ENCODE measurements around the gene EZH2.

EZH2 gene

DNA sequence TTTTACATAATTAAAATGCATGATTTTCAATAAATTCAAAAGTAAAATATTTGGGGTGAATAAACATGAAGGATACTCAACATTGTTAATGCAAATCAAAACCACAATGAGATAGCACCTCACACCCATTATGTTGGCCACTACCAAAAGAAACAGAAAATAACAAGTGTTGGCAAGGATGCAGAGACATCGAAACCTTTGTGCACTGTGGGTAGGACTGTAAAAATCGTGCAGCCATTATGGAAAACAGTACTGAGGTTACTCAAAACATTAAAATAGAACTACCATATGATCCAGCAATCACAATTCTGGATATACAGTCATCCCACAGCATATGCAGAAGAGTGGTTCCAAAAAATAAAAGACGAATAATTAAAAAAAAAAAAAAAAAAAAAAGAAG is 13.1 kb downstream of the EZH2 start:
- DNase-seq (ENCODE audit: insufficient read length) (no peak), FAIRE-seq (no peak)
- TF ChIP-seq TAF1 (IDR thresholded peaks at IDR 0.05; ENCODE audit: borderline replicate concordance, low read depth, low read length) = no peak
- TF ChIP-seq POLR2A (IDR thresholded peaks at IDR 0.05; ENCODE audit: low read depth, low read length) = no peak
- TF ChIP-seq POLR2AphosphoS5 (IDR thresholded peaks at IDR 0.05; ENCODE audit: low read depth, low read length) = no peak

DNA sequence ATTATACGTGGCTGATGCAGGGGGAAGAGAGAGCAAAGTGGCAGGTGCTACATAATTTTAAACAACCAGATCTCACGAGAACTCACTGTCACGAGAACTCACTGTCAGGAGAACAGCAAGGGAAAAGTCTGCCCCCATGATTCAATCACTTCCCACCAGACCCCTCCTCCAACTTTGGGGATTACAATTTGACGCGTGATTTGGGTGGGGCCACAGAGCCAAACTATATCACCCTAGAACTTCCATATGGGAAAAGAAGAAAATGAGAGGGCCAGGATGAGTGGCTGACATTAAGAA is 15.8 kb downstream of the EZH2 start:
- TF ChIP-seq POLR2AphosphoS5 (IDR thresholded peaks at IDR 0.05; ENCODE audit: low read depth, low read length) (no peak), TAF1 (IDR thresholded peaks at IDR 0.05; ENCODE audit: borderline replicate concordance, low read depth, low read length) (no peak), POLR2A (IDR thresholded peaks at IDR 0.05; ENCODE audit: low read depth, low read length) (no peak)
- DNase-seq (ENCODE audit: insufficient read length) (no peak), FAIRE-seq (no peak)

DNA sequence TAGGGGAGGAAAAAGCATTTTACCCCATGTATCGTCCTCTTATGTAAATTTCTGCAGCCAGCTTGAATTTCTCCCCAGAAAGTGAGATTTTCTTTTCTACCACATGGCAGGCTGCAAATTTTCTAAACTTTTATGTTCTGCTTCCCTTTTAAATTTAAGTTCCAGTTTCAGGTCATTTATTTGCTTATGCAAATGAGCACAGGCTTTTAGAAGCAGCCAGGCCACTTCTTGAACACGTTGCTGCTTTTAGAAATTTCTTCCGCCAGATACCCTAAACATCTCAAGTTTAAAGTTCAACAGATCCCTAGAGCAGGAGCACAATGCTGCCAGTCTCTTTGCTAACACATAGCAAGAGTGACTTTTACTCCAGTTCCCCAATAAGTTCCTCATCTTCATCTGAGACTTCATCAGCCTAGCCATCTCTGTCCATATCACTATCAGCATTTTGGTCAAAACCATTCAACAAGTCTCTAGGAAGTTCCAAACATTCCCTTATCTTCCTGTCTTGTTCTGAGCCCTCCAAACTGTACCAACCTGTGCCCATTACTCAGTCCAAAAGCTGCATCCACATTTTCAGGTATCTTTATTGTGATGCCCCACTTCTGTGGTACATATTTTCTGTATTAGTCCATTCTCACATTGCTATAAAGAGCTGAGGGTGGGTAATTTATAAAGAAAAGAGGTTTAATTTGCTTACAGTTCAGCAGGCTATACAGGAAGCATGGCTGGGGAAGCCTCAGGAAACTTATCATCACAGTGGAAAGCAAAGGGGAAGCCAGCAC is 16.3 kb downstream of the EZH2 start:
- TF ChIP-seq POLR2AphosphoS5 (IDR thresholded peaks at IDR 0.05; ENCODE audit: low read depth, low read length) (no peak), POLR2A (IDR thresholded peaks at IDR 0.05; ENCODE audit: low read depth, low read length) (no peak), TAF1 (IDR thresholded peaks at IDR 0.05; ENCODE audit: borderline replicate concordance, low read depth, low read length) (no peak)
- no peak for FAIRE-seq
- no peak for DNase-seq (ENCODE audit: insufficient read length)

DNA sequence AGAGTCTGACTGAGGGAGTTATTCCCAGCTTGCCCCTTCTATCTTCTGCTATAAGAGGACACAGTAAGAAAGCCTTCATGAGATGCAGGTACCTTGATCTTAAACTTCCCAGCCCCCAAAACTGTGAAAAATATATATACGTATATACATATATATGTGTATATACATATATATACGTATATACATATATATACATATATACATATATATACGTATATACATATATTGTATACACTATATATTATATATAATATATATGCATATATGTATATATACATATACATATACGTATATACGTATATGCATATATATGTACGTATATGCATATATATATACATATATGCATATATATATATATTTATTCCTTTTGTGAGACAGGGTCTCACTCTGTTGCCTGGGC is 17.7 kb downstream of the EZH2 start:
- DNase-seq (ENCODE audit: insufficient read length) = no peak
- FAIRE-seq = no peak

DNA sequence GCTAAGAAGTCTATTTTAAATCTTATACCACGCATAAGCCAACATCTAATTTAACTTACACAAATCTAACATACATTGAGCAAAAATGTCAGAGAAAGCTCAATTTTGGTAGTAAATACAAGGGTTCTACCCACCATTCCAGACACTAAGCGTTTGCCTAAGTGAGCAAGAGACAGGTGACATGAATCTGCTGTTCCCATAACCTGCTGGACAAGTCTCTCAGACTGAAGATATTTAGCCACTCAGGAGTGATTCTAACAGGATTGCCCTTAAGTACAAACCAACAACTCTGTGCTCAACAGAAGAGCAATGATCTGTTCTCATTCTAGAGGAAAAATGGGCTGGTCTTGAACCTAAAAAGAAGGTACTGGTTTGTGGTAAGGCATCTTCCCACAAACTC is 18.8 kb downstream of the EZH2 start:
- TF ChIP-seq POLR2AphosphoS5 (IDR thresholded peaks at IDR 0.05; ENCODE audit: low read depth, low read length) (no peak), TAF1 (IDR thresholded peaks at IDR 0.05; ENCODE audit: borderline replicate concordance, low read depth, low read length) (no peak), POLR2A (IDR thresholded peaks at IDR 0.05; ENCODE audit: low read depth, low read length) (no peak)
- FAIRE-seq (no peak), DNase-seq (ENCODE audit: insufficient read length) (no peak)

More for the DNA sequence above, 17.7 kb downstream of the EZH2 start:
- TF ChIP-seq POLR2A (IDR thresholded peaks at IDR 0.05; ENCODE audit: low read depth, low read length) (no peak), TAF1 (IDR thresholded peaks at IDR 0.05; ENCODE audit: borderline replicate concordance, low read depth, low read length) (no peak), POLR2AphosphoS5 (IDR thresholded peaks at IDR 0.05; ENCODE audit: low read depth, low read length) (no peak)

DNA sequence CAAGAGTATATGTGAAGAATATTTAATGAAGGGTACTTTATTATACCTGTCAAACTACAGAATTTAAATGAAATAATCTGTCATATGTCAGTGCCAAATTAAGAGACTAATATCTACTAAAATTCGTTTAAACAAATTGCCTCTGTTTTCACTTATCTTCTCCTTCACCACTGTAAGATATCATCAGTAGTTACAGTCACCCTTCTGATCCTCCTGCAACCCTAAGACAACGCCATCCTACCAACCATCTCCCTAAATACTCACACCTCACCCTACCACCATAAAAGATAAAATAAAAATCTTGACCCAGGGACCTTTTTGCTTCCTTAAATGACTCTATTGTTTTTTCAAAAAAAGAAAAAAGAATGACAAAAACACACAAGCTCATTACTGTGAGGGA is 20.8 kb downstream of the EZH2 start:
- no peak for FAIRE-seq
- no peak for DNase-seq (ENCODE audit: insufficient read length)
- TF ChIP-seq POLR2A (IDR thresholded peaks at IDR 0.05; ENCODE audit: low read depth, low read length) (no peak), POLR2AphosphoS5 (IDR thresholded peaks at IDR 0.05; ENCODE audit: low read depth, low read length) (no peak), TAF1 (IDR thresholded peaks at IDR 0.05; ENCODE audit: borderline replicate concordance, low read depth, low read length) (no peak)

DNA sequence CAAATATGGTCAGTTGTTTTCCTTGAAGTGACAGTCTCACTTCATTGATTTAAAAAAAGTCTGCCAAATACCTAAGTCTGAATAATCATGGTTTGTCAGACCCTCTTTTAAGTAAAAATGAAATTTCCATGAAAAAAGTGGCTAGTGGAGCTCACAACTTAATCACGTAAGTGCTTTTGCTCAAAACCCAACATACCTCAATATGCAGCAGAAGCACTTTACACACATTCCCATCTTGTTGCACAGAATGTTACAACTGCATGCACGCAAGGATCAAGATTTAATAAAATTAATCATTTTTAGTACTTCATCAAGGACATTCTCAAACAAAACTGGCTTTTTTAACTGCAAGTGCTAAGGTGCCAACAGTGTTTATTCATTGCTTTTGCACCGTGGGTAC is 21.6 kb downstream of the EZH2 start:
- no peak for TF ChIP-seq POLR2AphosphoS5 (IDR thresholded peaks at IDR 0.05; ENCODE audit: low read depth, low read length)
- no peak for TF ChIP-seq TAF1 (IDR thresholded peaks at IDR 0.05; ENCODE audit: borderline replicate concordance, low read depth, low read length)
- TF ChIP-seq POLR2A (IDR thresholded peaks at IDR 0.05; ENCODE audit: low read depth, low read length) = no peak
- DNase-seq (ENCODE audit: insufficient read length) (no peak), FAIRE-seq (no peak)

DNA sequence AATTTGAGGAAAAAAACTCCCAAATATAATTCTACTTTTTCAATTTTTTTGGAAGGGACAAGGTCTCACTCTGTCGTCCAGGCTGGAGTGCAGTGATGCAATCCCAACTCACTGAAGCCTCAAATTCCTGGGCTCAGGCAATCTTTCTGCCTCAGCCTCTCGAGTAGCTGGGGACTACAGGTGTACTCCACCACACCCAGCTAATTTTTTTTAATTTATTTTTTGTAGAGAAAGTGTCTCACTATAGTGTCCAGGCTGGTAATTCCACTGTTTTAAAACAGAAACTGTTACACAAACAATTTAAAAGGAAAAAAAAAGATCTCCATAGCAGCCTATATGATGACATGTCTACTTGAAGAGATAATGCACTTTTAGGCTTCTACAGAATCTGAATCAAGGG is 25.6 kb downstream of the EZH2 start:
- no peak for DNase-seq (ENCODE audit: insufficient read length)
- TF ChIP-seq TAF1 (IDR thresholded peaks at IDR 0.05; ENCODE audit: borderline replicate concordance, low read depth, low read length) = no peak
- TF ChIP-seq POLR2A (IDR thresholded peaks at IDR 0.05; ENCODE audit: low read depth, low read length) = no peak
- TF ChIP-seq POLR2AphosphoS5 (IDR thresholded peaks at IDR 0.05; ENCODE audit: low read depth, low read length) = no peak
- no peak for FAIRE-seq

DNA sequence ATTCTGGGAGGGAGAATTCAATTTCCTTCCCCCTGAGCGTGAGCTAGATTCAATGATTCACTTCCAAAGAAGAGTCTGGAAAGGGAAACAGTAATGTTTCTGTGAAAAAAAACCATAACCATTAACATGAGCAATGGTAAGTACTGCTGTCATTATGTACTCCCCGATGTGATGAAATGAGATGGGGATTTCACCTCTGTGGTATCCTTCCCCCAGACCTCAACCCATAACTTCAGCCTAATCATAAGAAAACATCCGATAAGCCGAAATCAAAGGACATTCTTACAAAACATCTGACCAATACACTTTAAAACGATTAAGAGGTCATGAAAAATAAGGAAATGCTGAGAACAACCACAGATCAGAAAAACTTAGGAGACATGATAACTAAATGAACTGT is 27.2 kb downstream of the EZH2 start:
- no peak for DNase-seq (ENCODE audit: insufficient read length)
- TF ChIP-seq POLR2A (IDR thresholded peaks at IDR 0.05; ENCODE audit: low read depth, low read length) (no peak), POLR2AphosphoS5 (IDR thresholded peaks at IDR 0.05; ENCODE audit: low read depth, low read length) (no peak), TAF1 (IDR thresholded peaks at IDR 0.05; ENCODE audit: borderline replicate concordance, low read depth, low read length) (no peak)
- no peak for FAIRE-seq

DNA sequence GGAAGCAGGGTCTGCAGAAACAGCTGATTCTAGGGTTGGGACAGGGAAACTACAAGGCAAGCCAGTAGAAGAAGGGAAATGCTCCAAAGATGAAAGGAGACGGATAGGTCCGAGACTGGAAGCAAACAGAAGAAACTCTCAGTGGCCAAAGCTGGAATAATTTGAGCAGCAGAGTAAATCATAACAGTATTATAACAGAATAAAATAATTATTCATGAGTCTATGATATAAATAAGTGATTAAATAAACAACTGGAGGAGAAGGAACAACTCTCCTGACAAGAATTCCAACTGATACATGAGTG is 27.6 kb downstream of the EZH2 start:
- no peak for FAIRE-seq
- no peak for DNase-seq (ENCODE audit: insufficient read length)
- TF ChIP-seq POLR2AphosphoS5 (IDR thresholded peaks at IDR 0.05; ENCODE audit: low read depth, low read length) (no peak), TAF1 (IDR thresholded peaks at IDR 0.05; ENCODE audit: borderline replicate concordance, low read depth, low read length) (no peak), POLR2A (IDR thresholded peaks at IDR 0.05; ENCODE audit: low read depth, low read length) (no peak)

DNA sequence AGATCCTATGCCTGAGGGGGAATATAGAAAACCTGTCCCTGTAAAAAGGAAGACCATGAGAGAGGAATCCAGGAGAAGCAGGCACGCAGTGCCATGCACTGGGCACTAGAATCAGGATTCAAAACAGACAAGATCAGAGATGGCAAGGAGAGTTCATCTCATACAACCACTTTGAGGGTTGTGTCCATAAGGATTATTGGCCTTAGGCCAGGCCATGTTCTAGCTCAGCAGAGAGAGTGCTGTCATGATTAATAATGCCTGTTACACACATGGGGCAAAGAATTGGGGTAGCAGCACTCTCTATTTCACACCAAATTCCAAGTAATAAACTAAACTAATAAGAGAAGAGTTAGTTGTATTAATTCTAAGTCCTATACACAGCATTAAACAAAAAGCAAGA is 29.1 kb downstream of the EZH2 start:
- no peak for DNase-seq (ENCODE audit: insufficient read length)
- FAIRE-seq = no peak
- TF ChIP-seq POLR2AphosphoS5 (IDR thresholded peaks at IDR 0.05; ENCODE audit: low read depth, low read length) = no peak
- no peak for TF ChIP-seq TAF1 (IDR thresholded peaks at IDR 0.05; ENCODE audit: borderline replicate concordance, low read depth, low read length)
- TF ChIP-seq POLR2A (IDR thresholded peaks at IDR 0.05; ENCODE audit: low read depth, low read length) = no peak

DNA sequence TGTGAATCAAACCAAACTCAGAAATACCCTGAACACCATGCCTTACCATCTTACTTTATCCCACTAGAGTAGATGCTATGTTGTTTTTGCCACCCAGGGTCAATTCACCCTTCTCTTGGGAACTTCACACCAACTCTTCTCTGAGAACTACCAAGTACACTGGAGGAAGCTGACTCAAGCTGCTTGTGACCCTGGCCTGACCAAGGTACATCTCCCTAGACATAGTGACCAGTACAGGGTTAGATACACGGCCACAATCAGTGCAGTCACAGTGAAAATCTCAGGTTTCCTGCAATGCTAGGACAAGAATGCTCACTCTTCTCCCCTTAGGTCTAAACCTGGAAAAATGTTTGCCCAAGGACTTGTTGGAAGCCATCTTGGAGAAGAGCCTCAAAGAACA is 31.8 kb downstream of the EZH2 start:
- DNase-seq (ENCODE audit: insufficient read length) (no peak), FAIRE-seq (no peak)
- TF ChIP-seq TAF1 (IDR thresholded peaks at IDR 0.05; ENCODE audit: borderline replicate concordance, low read depth, low read length) (no peak), POLR2AphosphoS5 (IDR thresholded peaks at IDR 0.05; ENCODE audit: low read depth, low read length) (no peak), POLR2A (IDR thresholded peaks at IDR 0.05; ENCODE audit: low read depth, low read length) (no peak)

Data from GM12892 (cell line).